NOMO-1 treated with DMSO at 0.1 percent for 48 hours (cell line): ENCODE measurements around the gene SNAI1.
"Not testable (repeated sequence)": the region's sequence is repeated elsewhere in the genome, so short reads cannot be mapped to it uniquely, and the experiment has no call there.

ENCODE experiments used
- DNase-seq: peaks from one replicate; lab custom pipeline; 2025; ENCODE audit not compliant: unreplicated experiment; lab: John Stamatoyannopoulos, UW

The SNAI1 gene

GRCh38 chr20:49982346-49983122 is at the start of gene SNAI1:
Gene SNAI1 (plus strand): TSS chr20:49982980. CDS start chr20:49983060, 80 bp downstream.
- peak; percentile 88 for DNase-seq

DNA sequence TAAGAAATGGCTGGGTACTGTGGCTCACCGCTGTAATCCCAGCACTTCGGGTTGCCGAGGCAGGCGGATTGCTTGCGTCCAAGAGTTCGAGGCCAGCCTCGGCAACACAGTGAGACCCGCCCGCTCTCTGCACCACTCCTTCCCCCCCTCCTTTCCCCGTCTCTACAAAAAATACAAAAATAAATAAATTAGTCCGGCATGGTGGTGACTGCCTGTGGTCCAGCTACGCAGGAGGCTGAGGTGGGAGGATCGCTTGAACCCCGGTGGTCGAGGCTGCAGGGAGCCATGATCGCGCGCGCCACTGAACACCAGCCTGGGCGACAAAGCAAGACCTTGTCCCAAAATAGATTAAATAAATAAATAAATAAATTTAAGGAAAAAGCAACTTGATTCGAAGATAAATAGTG is 47.0 kb upstream of the SNAI1 start:
- DNase-seq: no peak

DNA sequence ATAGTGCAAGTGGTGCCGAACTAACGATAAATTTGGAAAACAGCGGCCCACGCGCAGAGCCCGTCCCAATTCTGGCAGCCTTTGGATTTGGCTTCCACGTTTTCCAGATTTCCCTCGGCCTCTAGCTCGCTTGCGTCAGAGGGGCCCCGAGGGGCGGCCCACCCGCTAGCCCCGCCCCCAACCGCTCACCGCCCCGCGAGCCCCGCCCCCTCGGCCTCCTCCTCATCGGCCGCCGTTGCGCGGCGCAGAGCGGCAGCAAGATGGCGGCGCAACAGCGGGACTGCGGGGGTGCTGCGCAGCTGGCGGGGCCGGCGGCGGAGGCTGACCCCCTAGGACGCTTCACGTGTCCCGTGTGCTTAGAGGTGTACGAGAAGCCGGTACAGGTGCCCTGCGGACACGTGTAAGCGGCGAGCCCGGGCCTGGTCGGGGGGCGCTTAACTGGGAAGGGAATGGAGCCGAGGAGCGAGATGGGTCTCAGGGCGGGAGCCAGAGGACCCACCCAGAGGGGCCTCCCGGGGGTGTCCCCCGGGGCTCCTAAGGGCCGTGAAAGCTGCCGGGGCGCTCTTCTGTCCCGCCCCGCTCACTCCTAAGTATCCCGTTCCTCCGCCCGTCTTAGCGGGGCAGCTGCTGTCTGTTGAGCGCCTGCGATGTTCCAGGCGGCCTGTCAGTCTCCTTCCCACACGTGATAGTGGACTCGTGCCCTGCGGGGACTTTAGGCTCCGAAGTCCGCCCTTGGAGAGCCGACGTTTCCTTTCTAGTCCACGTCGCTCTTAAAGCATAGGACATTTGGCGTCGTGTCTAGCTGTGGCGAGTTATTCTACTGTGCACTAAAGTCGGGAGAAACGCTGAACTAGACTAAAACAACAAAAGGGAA is 46.4 kb upstream of the SNAI1 start, which contains the start of gene RNF114:
RNF114 (plus strand) TSS at position 245 of the 874 bp plus-strand sequence; CDS start at position 261, 16 bp downstream.
- DNase-seq: peak; percentile 88

DNA sequence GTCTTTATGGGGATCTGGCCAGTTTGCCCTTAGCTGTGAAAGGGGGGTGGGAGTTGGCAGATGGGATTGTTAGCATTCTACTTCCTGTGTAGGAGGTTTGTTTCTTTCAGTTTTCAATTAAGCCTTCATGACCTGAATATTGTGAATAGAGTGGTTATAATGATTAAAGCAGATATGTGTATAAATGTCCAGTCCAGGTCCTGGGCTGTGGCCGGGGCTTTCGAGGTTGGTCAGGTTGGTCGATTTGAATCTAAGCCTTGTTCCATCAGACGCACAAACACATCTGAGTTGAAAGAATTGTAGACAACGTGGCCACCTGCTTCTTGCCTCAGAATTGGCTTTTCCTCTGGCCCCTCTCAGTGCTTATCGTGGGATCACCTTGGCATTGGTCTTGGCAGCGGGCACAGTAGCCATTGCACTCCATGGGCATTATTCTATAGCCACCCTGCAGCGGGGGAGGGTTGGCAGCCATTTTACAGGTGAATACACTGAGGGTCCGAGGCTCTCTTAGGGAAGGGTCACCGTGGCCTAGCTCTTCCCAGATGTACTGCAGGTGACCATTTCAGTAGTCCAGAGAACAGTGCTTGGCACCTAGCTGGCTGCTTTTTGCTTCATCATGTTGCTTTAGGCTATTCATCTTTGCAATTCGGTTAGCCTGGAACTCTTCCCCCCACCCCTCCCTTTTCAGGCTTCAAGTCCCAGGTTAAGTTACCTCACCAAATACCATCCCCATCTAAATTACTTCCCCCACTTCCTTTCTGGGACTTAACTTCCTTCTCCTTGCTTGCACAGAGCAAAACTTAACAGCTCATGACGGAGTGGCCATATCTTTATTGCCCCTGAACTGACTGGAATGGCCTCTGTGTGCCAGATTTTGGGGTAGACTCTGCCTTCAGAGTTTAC is 45.5 kb upstream of the SNAI1 start:
- DNase-seq: peak; percentile 62

- no peak for DNase-seq
Observed at GRCh38 chr20:49938173-49939163, 44.3 kb upstream of the SNAI1 start.

GRCh38 chr20:49941456-49941855 is 41.3 kb upstream of the SNAI1 start:
- no peak for DNase-seq

GRCh38 chr20:49942303-49942702 is 40.5 kb upstream of the SNAI1 start:
- DNase-seq: no peak

- DNase-seq: no peak
Observed at GRCh38 chr20:49942942-49943341, 39.8 kb upstream of the SNAI1 start.

- no peak for DNase-seq
Observed at GRCh38 chr20:49945306-49945700, 37.5 kb upstream of the SNAI1 start.

- DNase-seq: no peak
Observed at GRCh38 chr20:49945701-49946477, 36.9 kb upstream of the SNAI1 start.

GRCh38 chr20:49948178-49948577 is 34.6 kb upstream of the SNAI1 start:
- DNase-seq: no peak

GRCh38 chr20:49948809-49949507 is 33.8 kb upstream of the SNAI1 start:
- DNase-seq: no peak

- no peak for DNase-seq
Observed at GRCh38 chr20:49951151-49951550, 31.6 kb upstream of the SNAI1 start.

DNA sequence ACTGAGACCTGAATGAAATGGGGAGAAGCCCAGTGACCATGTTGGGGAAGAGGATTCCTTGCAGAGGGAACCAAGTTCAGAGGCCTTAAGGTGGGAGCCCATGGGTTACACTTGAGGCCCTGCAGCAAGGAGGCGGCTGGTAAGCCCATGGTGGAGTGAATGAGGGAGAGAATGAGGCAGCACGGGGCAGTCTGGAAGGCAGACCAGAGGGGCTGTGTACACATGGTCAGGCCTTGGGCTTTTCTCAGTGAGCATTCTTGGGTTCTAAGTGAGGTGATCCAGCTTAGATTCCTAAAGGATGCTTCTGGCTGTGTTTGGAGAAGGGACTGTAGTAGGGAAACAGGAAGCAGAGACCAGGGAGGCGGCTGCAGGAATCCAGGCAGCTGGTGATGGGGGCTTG is 27.6 kb upstream of the SNAI1 start:
- no peak for DNase-seq

- not testable (repeated sequence) for DNase-seq
Observed at GRCh38 chr20:49955830-49956396, 26.9 kb upstream of the SNAI1 start.

DNA sequence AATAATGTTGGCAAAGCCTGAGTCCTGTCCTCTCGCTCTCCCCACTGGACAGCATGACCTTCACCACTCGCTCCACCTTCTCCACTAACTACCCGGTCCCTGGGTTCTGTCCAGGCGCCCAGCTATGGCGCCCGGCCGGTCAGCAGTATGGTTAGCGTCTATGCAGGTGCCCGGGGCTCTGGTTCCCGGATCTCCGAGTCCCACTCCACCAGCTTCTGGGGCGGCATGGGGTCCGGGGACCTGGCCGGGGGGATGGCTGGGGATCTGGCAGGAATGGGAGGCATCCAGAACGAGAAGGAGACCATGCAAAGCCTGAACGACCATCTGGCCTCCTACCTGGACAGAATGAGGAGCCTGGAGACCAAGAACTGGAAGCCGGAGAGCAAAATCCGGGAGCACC is 26.1 kb upstream of the SNAI1 start:
- no peak for DNase-seq

- peak; percentile 37 for DNase-seq
Observed at GRCh38 chr20:49957089-49957938, 25.5 kb upstream of the SNAI1 start.
